ENCODE data around the gene PRKAG2.
"Not testable (repeated sequence)": the region's sequence is repeated elsewhere in the genome, so short reads cannot be mapped to it uniquely, and the experiment has no call there.

Gene PRKAG2

DNA sequence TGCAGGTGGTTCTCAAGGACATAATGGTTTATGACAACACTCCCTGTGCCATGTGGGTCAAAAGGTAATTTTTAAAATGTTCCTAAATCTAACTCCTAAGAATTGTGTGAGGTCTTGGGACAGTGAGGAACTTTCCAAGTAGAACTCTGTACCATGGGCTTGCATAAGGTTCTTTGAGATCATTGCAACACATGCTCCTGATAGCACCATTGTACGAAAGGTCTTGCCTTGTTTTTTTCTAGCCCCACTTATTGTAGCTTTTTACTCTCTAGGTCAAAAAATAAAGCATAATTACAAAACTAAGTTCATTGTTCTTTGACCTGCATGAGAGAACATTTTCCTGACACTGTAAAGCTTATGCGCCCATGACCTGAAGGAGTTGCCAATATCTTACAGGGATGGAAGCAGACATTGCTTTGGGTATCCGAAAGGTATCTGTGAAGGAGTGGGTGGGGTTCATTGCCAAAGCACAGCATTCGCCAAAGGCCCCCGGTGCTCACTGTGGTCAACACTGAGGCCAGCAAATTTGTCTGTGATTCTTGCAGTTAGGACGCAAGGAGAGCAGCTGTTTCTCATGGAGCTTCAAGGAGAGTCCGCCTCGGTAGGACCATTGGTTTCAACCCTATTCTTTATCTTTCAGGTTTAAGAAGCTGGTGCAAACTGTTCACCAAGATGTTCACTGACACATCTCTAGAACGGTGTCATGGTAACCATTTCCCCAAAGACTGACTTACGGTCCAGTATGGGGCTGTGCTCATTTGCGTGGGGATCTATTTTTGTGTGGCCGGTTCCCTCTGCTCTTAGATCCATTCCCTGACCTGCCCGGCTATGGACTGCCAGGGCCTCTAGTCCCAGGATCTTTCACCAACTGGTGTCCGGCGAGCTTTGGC is 7.6 kb upstream of the PRKAG2 start:
- DNase-seq (ENCODE audit: low read depth, low spot score) = no peak

DNA sequence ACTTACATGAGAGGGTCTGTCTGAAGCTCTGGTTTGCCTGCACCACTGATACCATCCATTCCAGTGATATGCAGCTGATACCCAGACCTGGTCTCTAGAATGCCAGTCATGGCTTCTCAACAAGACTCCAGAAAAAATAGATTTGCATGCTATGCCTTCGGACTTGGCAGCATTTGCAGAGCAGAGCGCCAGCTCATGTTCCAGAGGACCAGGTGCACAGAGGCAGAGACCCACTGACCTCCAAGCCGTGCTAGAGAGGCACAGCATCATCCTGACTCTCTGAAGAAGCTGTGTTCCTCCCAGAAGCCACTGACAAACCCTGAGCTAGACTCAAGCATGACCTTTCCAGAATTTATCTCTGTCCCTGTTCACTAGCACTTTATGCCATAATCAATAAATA is 6.9 kb upstream of the PRKAG2 start:
- no peak for DNase-seq (ENCODE audit: low read depth, low spot score)

DNA sequence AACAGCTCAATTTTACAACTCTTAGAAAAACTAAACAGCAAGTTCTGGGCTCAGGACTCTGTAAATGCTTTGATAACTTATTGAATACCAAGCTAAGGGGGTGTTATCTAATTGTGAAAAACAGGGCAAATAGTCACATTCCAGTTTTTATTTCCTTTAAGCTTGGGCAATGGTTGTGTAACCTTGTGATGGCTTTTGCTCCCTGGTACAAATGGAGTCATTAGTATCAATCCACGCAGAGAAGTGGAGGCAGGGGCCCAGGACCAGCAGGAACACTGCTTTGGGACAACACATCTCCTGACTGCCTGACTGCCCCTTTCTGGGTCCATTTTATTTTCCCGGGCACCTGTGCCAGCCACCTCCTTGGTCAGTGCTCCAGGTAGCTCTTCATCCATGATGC is 5.8 kb upstream of the PRKAG2 start:
- DNase-seq (ENCODE audit: low read depth, low spot score) = no peak

- no peak for DNase-seq (ENCODE audit: low read depth, low spot score)
Measured at GRCh38 chr7:151880688-151881087, 3.8 kb upstream of the PRKAG2 start.

GRCh38 chr7:151877911-151878835 is 1.3 kb upstream of the PRKAG2 start:
- no peak for DNase-seq (ENCODE audit: low read depth, low spot score)

DNA sequence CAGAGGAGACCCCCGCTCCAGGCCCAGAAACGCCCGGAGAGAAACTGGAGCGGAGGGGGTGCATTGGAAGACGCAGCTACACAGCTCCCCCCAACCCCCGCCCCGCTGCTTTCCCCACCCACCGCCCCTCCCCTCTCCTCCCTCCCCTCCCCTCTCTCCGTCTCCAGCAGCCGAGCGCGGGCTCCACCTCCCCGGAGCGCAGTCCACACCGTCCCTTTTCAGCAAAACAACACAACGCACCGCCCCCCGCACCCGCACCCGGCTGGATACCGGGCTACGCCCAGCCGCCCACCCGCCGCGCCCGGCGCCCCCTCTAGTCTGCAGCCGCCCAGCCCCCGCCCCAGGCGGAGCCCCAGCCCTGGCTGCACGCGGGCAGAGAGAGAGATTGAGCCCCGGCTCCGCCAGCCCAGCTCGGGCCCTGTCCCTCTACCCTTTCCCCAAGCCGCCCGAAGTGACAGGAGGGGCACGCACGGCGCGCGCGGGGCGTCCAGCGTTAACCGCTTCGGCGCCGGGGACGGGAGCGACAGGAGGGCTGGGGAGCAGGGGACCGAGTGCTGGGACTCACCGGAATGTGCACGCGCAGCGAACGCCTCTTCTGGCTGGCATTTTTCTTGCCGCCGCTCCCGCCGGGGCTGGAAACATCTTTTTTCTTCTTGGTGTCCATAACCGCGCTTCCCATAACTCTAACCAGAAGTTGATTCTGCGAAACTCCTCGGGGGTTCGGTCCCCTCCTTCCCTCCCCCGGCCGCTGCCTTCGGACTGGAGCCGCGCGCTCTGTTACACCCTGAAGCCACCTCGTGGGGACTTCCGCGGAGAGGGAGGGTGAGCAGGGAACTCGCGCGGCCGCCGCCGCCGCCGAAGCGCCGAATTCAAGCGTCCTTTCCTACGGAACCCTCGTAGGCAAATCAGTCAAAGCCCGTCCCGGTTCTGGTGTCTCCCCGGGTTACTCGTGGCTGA is 695 bp downstream of the PRKAG2 start:
- DNase-seq (ENCODE audit: low read depth, low spot score) = peak; percentile 67

- not testable (repeated sequence) for DNase-seq (ENCODE audit: low read depth, low spot score)
Measured at GRCh38 chr7:151874479-151874878, 2.4 kb downstream of the PRKAG2 start.

GRCh38 chr7:151873402-151873965 is 3.4 kb downstream of the PRKAG2 start:
- DNase-seq (ENCODE audit: low read depth, low spot score) = no peak

GRCh38 chr7:151872531-151873401 is 4.1 kb downstream of the PRKAG2 start:
- no peak for DNase-seq (ENCODE audit: low read depth, low spot score)

DNA sequence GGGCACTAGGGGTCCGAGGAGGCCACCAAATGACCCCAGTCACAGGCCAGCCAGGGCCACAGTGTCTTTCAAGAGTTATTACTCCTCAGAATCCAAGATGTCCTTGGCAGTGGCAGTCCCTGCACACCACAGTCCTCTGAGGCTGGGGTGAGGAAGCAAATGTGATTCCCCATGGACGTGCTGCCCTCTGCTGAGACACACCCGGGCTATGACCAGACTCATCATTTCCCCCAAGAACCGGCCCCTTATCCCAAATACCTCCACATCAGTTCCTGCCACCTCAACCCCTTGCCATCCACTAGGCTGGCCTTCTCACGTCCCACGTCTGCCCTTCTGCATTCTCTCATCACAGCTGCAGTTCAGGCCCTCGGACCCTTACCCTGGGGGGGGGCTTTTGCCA is 5.0 kb downstream of the PRKAG2 start:
- no peak for DNase-seq (ENCODE audit: low read depth, low spot score)

DNA sequence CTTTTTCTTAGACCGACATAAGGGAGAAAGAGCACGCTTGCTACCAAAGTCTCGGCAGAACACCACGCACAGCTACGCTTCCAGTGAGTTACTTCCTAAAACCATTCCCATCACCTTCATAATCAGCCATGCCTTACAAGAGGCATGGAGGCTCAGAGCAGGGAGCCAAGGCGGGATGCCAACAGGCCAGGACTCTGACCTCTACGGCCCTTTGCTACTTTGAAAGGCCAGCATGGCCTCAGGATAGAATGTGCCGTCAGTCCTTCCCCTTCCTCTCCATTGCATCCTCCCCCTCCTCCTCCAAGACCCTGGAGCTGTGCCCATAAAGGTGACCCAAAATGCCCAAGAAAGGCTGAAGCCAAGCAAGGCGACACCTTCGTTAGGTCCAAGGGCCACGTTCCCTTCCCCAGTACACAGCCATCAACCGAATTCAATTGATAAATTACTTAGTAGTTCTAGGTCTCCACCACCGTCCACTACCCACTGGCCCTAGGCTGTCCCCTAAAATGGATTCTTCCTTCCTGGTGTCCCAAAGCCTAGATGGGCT is 5.7 kb downstream of the PRKAG2 start:
- no peak for DNase-seq (ENCODE audit: low read depth, low spot score)

DNA sequence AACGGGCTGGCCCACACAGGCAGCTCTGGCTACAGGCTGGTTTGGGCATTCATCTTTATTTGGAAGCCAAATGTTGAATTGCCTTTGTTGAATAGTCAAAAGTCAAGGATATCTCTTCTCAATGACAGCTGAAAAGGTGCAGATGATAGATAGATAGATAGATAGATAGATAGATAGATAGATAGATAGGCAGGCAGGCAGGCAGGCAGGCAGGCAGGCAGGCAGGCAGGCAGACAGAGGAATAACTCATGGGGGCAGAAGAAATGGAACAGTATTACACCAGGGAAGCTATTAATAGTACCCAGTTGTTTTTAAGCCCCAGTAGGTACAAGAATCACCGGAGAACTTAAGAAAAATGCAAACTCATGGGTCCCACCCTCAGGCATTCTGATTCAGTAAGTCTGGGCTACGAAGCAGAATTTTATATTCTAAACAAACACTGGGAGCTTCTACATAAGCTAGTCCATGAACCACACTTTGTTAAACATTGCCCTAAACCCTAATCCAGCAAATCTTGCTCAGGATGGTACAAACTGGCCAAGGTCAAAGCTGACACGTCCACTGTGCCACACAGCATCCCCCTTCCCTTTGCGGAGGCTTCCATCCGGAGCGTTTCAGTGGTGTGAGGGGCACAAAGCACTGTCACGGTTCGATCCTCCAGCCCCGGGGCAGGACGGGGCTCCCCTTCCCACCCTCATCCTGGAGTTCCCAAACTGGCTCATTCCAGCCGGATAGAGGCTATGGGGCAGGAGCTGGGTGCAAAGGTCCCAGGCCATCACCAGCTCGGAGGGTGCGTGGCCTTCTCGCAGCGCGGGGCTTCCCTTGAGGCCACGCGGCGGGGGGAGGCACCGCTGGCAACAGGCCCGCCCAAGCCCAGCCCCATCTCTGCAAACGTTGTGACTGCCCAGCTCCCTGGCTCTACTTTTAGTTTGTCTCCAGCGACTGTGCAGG is 6.7 kb downstream of the PRKAG2 start:
- DNase-seq (ENCODE audit: low read depth, low spot score) = no peak

DNA sequence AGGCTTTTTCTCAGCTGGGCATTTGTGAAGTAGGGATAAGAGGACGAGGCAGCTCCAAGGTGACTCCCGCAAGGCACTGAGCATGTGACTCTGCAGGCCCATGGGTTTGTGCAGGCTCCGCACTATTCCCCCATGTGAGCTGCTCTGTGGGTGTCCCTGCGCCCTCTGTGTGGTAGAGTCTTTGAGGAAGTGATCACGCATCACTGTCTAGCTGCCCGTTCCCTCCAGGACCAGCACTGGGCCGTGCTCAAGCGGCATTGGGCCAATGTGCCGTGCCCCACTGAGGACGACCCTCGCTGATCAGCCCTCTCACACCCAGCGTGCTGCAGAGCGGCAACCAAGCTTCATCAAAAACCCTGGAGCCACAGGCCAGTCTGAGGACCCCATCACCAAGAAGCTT is 7.5 kb downstream of the PRKAG2 start:
- DNase-seq (ENCODE audit: low read depth, low spot score) = no peak

DNA sequence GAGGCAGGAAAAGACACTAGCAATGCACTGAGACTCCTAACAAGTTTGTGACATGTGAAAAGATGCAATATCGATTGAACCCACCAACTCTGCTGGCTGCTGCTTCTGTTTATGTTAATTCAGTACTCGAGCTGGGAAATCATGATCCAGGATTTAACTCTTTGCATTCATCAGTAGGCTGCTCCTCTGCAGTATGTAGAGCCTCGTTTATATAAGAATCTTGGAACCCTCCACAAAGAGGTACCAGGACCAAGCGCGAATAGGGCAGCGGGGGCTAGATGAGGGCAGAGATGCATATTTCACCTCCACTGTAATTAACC is 7.8 kb downstream of the PRKAG2 start:
- DNase-seq (ENCODE audit: low read depth, low spot score) = no peak

- no peak for DNase-seq (ENCODE audit: low read depth, low spot score)
Measured at GRCh38 chr7:151868396-151869108, 8.4 kb downstream of the PRKAG2 start.

- peak; percentile 29 for DNase-seq (ENCODE audit: low read depth, low spot score)
Measured at GRCh38 chr7:151867912-151868311, 9.0 kb downstream of the PRKAG2 start.

DNA sequence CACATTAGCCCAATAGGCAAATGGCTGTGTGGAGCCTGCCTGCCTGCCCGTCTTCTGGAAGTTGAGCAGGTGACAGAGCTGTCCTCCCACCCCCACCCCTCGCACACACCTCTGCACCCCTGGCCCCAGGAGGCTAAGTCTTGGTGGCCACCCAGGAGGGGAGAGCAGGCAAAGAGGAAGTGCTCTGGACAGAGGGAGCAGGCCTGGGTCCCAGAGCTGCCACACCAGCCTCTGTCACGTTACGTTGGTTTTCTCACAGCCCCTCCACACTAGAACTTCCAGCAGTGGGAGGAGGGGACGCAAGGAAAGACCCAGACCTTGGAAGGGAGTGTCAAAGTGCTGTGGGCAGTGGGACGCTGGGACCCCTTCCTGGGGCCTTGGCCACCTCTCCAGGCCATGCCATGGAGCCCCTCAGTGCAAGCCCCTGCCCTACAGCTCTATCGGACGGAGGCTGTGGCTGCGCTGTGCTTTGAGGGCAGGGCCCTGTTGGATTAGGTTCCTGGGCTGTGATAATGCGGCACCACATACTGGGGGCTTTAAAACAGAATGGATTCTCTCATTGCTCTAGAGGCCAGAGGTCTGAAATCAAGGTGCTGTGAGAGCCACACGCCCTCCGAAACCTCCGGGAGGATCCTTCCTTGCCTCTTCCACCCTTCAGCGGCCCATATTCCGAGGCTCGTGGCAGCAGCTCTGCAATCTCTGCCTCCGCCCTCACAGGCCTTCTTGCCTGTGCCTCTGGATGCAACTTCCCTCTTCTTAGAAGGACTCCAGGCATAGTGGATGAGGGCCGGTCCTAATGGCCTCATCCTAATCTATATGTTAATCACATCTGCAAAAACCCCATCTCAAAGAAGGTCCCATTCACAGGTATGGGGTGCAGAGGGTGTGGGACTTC is 9.9 kb downstream of the PRKAG2 start:
- no peak for DNase-seq (ENCODE audit: low read depth, low spot score)
